ENCODE measurements around the gene HMGB2. TPM values are rescaled to one million over a fixed set of nuclear protein-coding genes. Genes with fewer than 3 reads are reported as not detected.

HMGB2 gene
- total and polyA plus RNA-seq, 12 donors: 7.5 to 83.1 (median 24.7) TPM

- DNase-seq: no peak
- no peaks in the 10 kb centered on the region for H3K27me3 ChIP-seq
- intact Hi-C loops (cut with DNase I): no loop called here
- H3K36me3 ChIP-seq (replicated peaks in 1 of 2): no peaks in the 10 kb centered on the region
- no peak overlapping the region for H3K27ac ChIP-seq
- peaks cover 0 to 11% (median 0%) of the 10 kb centered on the region in 3 donors for H3K9me3 ChIP-seq (replicated peaks in 1 of 3)
- 64 to 75% (median 68%) methylated on average over 4 of the region's 4 CpGs for WGBS, 4 donors
- no peaks in the 10 kb centered on the region for H3K4me1 ChIP-seq (replicated peaks in 1 of 2)
- H3K4me3 ChIP-seq: no peak overlapping the region
- TF ChIP-seq CTCF (IDR thresholded peaks at IDR 0.05): no peak
- TF ChIP-seq POLR2A (IDR thresholded peaks at IDR 0.05): no peak
These were observed 44.8 kb downstream of the HMGB2 start for GRCh38 chr4:173289353-173289727.

- DNase-seq: no peak
- Histone ChIP-seq H3K4me3 (no peak overlapping the region), H3K36me3 (replicated peaks in 1 of 2) (no peaks in the 10 kb centered on the region), H3K27ac (no peak overlapping the region), H3K4me1 (replicated peaks in 1 of 2) (no peaks in the 10 kb centered on the region), H3K9me3 (replicated peaks in 1 of 3) (peaks cover 0 to 16% (median 0%) of the 10 kb centered on the region in 3 donors), H3K27me3 (no peaks in the 10 kb centered on the region)
- intact Hi-C loops (cut with DNase I): no loop called here
- TF ChIP-seq POLR2A (IDR thresholded peaks at IDR 0.05) (no peak), CTCF (IDR thresholded peaks at IDR 0.05) (no peak)
- 76 to 92% (median 88%) methylated on average over 3 of the region's 3 CpGs for WGBS, 4 donors
These were observed 45.3 kb downstream of the HMGB2 start for GRCh38 chr4:173288698-173289352.

GRCh38 chr4:173288296-173288695, 45.9 kb downstream of the HMGB2 start:
- Histone ChIP-seq H3K9me3 (replicated peaks in 1 of 3) (peaks cover 0 to 16% (median 0%) of the 10 kb centered on the region in 3 donors), H3K36me3 (replicated peaks in 1 of 2) (no peaks in the 10 kb centered on the region), H3K4me3 (no peak overlapping the region), H3K27ac (no peak overlapping the region), H3K4me1 (replicated peaks in 1 of 2) (no peaks in the 10 kb centered on the region), H3K27me3 (no peaks in the 10 kb centered on the region)
- 75 to 80% (median 78%) methylated on average over 4 of the region's 4 CpGs for WGBS, 4 donors
- no peak for TF ChIP-seq POLR2A (IDR thresholded peaks at IDR 0.05)
- peak; percentile 18 to 54 (median 41) for TF ChIP-seq CTCF (IDR thresholded peaks at IDR 0.05)
- intact Hi-C loops (cut with DNase I): no loop called here
- peak; percentile 51 to 84 (median 66) for DNase-seq

GRCh38 chr4:173287486-173287885, 46.7 kb downstream of the HMGB2 start:
- Histone ChIP-seq H3K36me3 (replicated peaks in 1 of 2) (no peaks in the 10 kb centered on the region), H3K4me3 (no peak overlapping the region), H3K9me3 (replicated peaks in 1 of 3) (peaks cover 0 to 16% (median 0%) of the 10 kb centered on the region in 3 donors), H3K27ac (no peak overlapping the region), H3K4me1 (replicated peaks in 1 of 2) (no peaks in the 10 kb centered on the region), H3K27me3 (no peaks in the 10 kb centered on the region)
- intact Hi-C loops (cut with DNase I): no loop called here
- no peak for DNase-seq
- TF ChIP-seq CTCF (IDR thresholded peaks at IDR 0.05) (no peak), POLR2A (IDR thresholded peaks at IDR 0.05) (no peak)
- WGBS, 4 donors: 64 to 98% (median 95%) methylated on average over 2 of the region's 2 CpGs
